ENCODE data around the gene AVL9. TPM values are rescaled to one million over a fixed set of nuclear protein-coding genes. Genes with fewer than 3 reads are reported as not detected.

Gene AVL9
- total and polyA plus RNA-seq, 9 of the 15 experiments (the other 6 are each of a cell fraction or from before 2014, with no cell fraction given), result 6.4 to 66.2 (median 30.1) TPM

- no peaks in the 10 kb centered on the region for H3K9me1 ChIP-seq (ENCODE audit: control insufficient read depth, insufficient read depth, low read length)
- TF ChIP-seq ZNF592 (IDR thresholded peaks at IDR 0.05) (no peak), ZNF175 (CRISPR knock-in tag; IDR thresholded peaks at IDR 0.05; ENCODE audit: low read depth) (no peak), FOXP1 (CRISPR knock-in tag; IDR thresholded peaks at IDR 0.05) (no peak), E2F5 (CRISPR knock-in tag; IDR thresholded peaks at IDR 0.05) (no peak), CREB3 (tag; conservative IDR thresholded peaks at IDR 0.05; ENCODE audit: low read depth) (no peak), RCOR1 (IDR thresholded peaks at IDR 0.05; ENCODE audit: borderline replicate concordance in 1 of 2, low read depth in 2 of 2, low read length in 2 of 2) (no peak)
- H3K9me3 ChIP-seq (replicated peaks; ENCODE audit: control insufficient read depth, insufficient read depth, low read depth, low read length), result no peaks in the 10 kb centered on the region
- no TSS peak for BruUV-seq (replicated peaks)
- no peak for ATAC-seq
- in situ Hi-C loops (cut with MboI), result no loop called here
- ChIA-PET POLR2A (interaction anchor here (0.6 kb wide), 1 partner anchor 68 kb away, joined by 3 read pairs; no protein-coding TSS in a partner anchor), CTCF (ENCODE audit: low intra/inter-chr PET ratio) (no interaction called here)
- intact Hi-C loops (cut with micrococcal nuclease), result no loop called here
- peaks cover 6 to 8% of the 10 kb centered on the region in 2 experiments; a peak in 3 of 5 replicates for H3K4me1 ChIP-seq (replicated peaks in 1 of 2; ENCODE audit: control insufficient read depth in 2 of 2, insufficient read depth in 2 of 2, low read length in 2 of 2)
- H3K4me3 ChIP-seq, result no peak overlapping the region
- no peak for FAIRE-seq
- H4K20me1 ChIP-seq (replicated peaks; ENCODE audit: control insufficient read depth, insufficient read depth, low read length), result no peaks in the 10 kb centered on the region
- WGBS (ENCODE audit: insufficient coverage, low coverage, missing lambda C conversion rate), result 86% methylated on average over 4 of the region's 4 CpGs
- H2AFZ ChIP-seq (ENCODE audit: low read depth, low read length), result no peak overlapping the region
- no peak for DNase-seq (ENCODE audit: extremely low read depth in 1 of 4, low spot score in 3 of 4)
- no peaks in the 10 kb centered on the region for H3K79me2 ChIP-seq (ENCODE audit: control insufficient read depth, insufficient read depth, low read length)
- no peak overlapping the region for H3K4me2 ChIP-seq (ENCODE audit: insufficient read depth, low read length)
- H3K9ac ChIP-seq (ENCODE audit: insufficient read depth in 1 of 2, low read depth in 2 of 2, low read length in 2 of 2), result no peak overlapping the region
- no peaks in the 10 kb centered on the region for H3K27me3 ChIP-seq (ENCODE audit: control insufficient read depth in 2 of 2, insufficient read depth in 2 of 2, low read length in 2 of 2)
- no peak overlapping the region for H3K27ac ChIP-seq (ENCODE audit: extremely low read depth, low read depth, low read length)
- peaks cover 22% of the 10 kb centered on the region; the same call in 2 of the 3 replicates for H3K36me3 ChIP-seq (ENCODE audit: control insufficient read depth, insufficient read depth, low read length)
Observed at GRCh38 chr7:32592701-32593100, 97.4 kb downstream of the AVL9 start.

All from K562 (cell line).